IgD-negative memory B cell (primary cell): ENCODE measurements around the gene ANGPTL2. TPM values are rescaled to one million over a fixed set of nuclear protein-coding genes. Genes with fewer than 3 reads are reported as not detected.

Source experiments
- H3K27ac Mint-ChIP-seq, 3 donors: one replicate each; pipeline ENCODE4 v1.8.0; 2020 to 2022; ENCODE audit warnings: mild to moderate bottlenecking in 3 of 3, mixed read lengths in 3 of 3, moderate library complexity in 1 of 3
- H3K27me3 Mint-ChIP-seq: one replicate; pipeline ENCODE4 v1.8.0; 2021; ENCODE audit warnings: mixed read lengths
- H3K36me3 Mint-ChIP-seq: one replicate; pipeline ENCODE4 v1.8.0; 2020; ENCODE audit warnings: mild to moderate bottlenecking, mixed read lengths
- H3K4me1 Mint-ChIP-seq, 3 donors: one replicate each; pipeline ENCODE4 v1.8.0; 2020 to 2022; ENCODE audit warnings: mixed read lengths in 3 of 3, mild to moderate bottlenecking in 1 of 3
- H3K4me3 Mint-ChIP-seq, 4 donors: one replicate each; pipeline ENCODE4 v1.8.0; 2020 to 2022; ENCODE audit warnings: mild to moderate bottlenecking in 4 of 4, mixed read lengths in 4 of 4, moderate library complexity in 3 of 4
- H3K9me3 Mint-ChIP-seq, 3 donors: one replicate each; pipeline ENCODE4 v1.8.0; 2020 to 2021; ENCODE audit warnings: mixed read lengths in 3 of 3, mild to moderate bottlenecking in 1 of 3
- polyA plus RNA-seq: library from polyadenylated mRNA; unstranded; fragments of 300-500 nt; fragmentation: Illumina TruSeq; gene quantifications from one replicate; pipeline ENCODE4 v1.2.3, GENCODE V29; 2021

Gene ANGPTL2
- polyA plus RNA-seq, 1 donor from 2014 or later: 0.08 TPM

- Mint-ChIP-seq H3K27me3 (no peaks in the 10 kb centered on the region), H3K36me3 (peaks cover 10% of the 10 kb centered on the region), H3K4me3 (no peak overlapping the region), H3K27ac (no peak overlapping the region), H3K9me3 (no peaks in the 10 kb centered on the region), H3K4me1 (peaks cover 0 to 1% (median 0%) of the 10 kb centered on the region in 3 donors)
Measured at GRCh38 chr9:127135056-127135745, 12.8 kb upstream of the ANGPTL2 start.

GRCh38 chr9:127133739-127134167, 11.3 kb upstream of the ANGPTL2 start:
- Mint-ChIP-seq H3K27ac (no peak overlapping the region), H3K36me3 (peaks cover 10% of the 10 kb centered on the region), H3K27me3 (no peaks in the 10 kb centered on the region), H3K4me1 (peaks cover 0 to 1% (median 0%) of the 10 kb centered on the region in 3 donors), H3K9me3 (no peaks in the 10 kb centered on the region), H3K4me3 (no peak overlapping the region)

- H3K4me3 Mint-ChIP-seq: no peak overlapping the region
- H3K27me3 Mint-ChIP-seq: no peaks in the 10 kb centered on the region
- H3K4me1 Mint-ChIP-seq: peaks cover 0 to 1% (median 0%) of the 10 kb centered on the region in 3 donors
- peaks cover 12% of the 10 kb centered on the region for H3K36me3 Mint-ChIP-seq
- no peak overlapping the region for H3K27ac Mint-ChIP-seq
- no peaks in the 10 kb centered on the region for H3K9me3 Mint-ChIP-seq
Measured at GRCh38 chr9:127132921-127133647, 10.6 kb upstream of the ANGPTL2 start.

GRCh38 chr9:127132375-127132774, 9.9 kb upstream of the ANGPTL2 start:
- Mint-ChIP-seq H3K4me1 (peaks cover 0 to 1% (median 0%) of the 10 kb centered on the region in 3 donors), H3K9me3 (no peaks in the 10 kb centered on the region), H3K4me3 (no peak overlapping the region), H3K27ac (no peak overlapping the region), H3K27me3 (no peaks in the 10 kb centered on the region), H3K36me3 (peaks cover 14% of the 10 kb centered on the region)

GRCh38 chr9:127131871-127132270, 9.4 kb upstream of the ANGPTL2 start:
- H3K27me3 Mint-ChIP-seq: no peaks in the 10 kb centered on the region

GRCh38 chr9:127130661-127131538, 8.5 kb upstream of the ANGPTL2 start:
- H3K27ac Mint-ChIP-seq: no peak overlapping the region
- H3K4me3 Mint-ChIP-seq: no peak overlapping the region
- H3K36me3 Mint-ChIP-seq: peaks cover 13% of the 10 kb centered on the region
- H3K27me3 Mint-ChIP-seq: no peaks in the 10 kb centered on the region
- H3K9me3 Mint-ChIP-seq: no peaks in the 10 kb centered on the region
- H3K4me1 Mint-ChIP-seq: peaks cover 0 to 1% (median 0%) of the 10 kb centered on the region in 3 donors

More at GRCh38 chr9:127131871-127132270, 9.4 kb upstream of the ANGPTL2 start:
- peaks cover 0 to 1% (median 0%) of the 10 kb centered on the region in 3 donors for H3K4me1 Mint-ChIP-seq
- no peak overlapping the region for H3K4me3 Mint-ChIP-seq
- H3K9me3 Mint-ChIP-seq: no peaks in the 10 kb centered on the region
- no peak overlapping the region for H3K27ac Mint-ChIP-seq
- peaks cover 14% of the 10 kb centered on the region for H3K36me3 Mint-ChIP-seq

- Mint-ChIP-seq H3K36me3 (peaks cover 10% of the 10 kb centered on the region), H3K27me3 (peaks cover 3% of the 10 kb centered on the region), H3K4me1 (peaks cover 0 to 1% (median 0%) of the 10 kb centered on the region in 3 donors), H3K4me3 (no peak overlapping the region), H3K9me3 (no peaks in the 10 kb centered on the region), H3K27ac (no peak overlapping the region)
Measured at GRCh38 chr9:127130235-127130634, 7.8 kb upstream of the ANGPTL2 start.

- Mint-ChIP-seq H3K4me1 (peaks cover 0 to 1% (median 0%) of the 10 kb centered on the region in 3 donors), H3K27me3 (peaks cover 5% of the 10 kb centered on the region), H3K27ac (no peak overlapping the region), H3K9me3 (no peaks in the 10 kb centered on the region), H3K4me3 (no peak overlapping the region), H3K36me3 (peaks cover 10% of the 10 kb centered on the region)
Measured at GRCh38 chr9:127129718-127130085, 7.3 kb upstream of the ANGPTL2 start.

- no peak overlapping the region for H3K4me3 Mint-ChIP-seq
- H3K4me1 Mint-ChIP-seq: peaks cover 0 to 1% (median 0%) of the 10 kb centered on the region in 3 donors
- H3K27ac Mint-ChIP-seq: no peak overlapping the region
- H3K9me3 Mint-ChIP-seq: no peaks in the 10 kb centered on the region
- peaks cover 10% of the 10 kb centered on the region for H3K36me3 Mint-ChIP-seq
- H3K27me3 Mint-ChIP-seq: peaks cover 5% of the 10 kb centered on the region
Measured at GRCh38 chr9:127129073-127129717, 6.8 kb upstream of the ANGPTL2 start.

GRCh38 chr9:127128341-127129072, 6.1 kb upstream of the ANGPTL2 start:
- Mint-ChIP-seq H3K4me1 (no peaks in the 10 kb centered on the region), H3K27ac (no peak overlapping the region), H3K36me3 (peaks cover 11% of the 10 kb centered on the region), H3K9me3 (no peaks in the 10 kb centered on the region), H3K4me3 (no peak overlapping the region), H3K27me3 (peaks cover 5% of the 10 kb centered on the region)

- H3K4me3 Mint-ChIP-seq: no peak overlapping the region
- H3K27me3 Mint-ChIP-seq: peaks cover 9% of the 10 kb centered on the region
Measured at GRCh38 chr9:127126971-127127370, 4.5 kb upstream of the ANGPTL2 start.

GRCh38 chr9:127124792-127125191, 2.4 kb upstream of the ANGPTL2 start:
- Mint-ChIP-seq H3K27me3 (peaks cover 14% of the 10 kb centered on the region), H3K27ac (peak overlapping the region in 1 of 3 donors; percentile 82), H3K9me3 (no peaks in the 10 kb centered on the region), H3K4me3 (no peak overlapping the region), H3K36me3 (peaks cover 6% of the 10 kb centered on the region), H3K4me1 (peaks cover 0 to 7% (median 2%) of the 10 kb centered on the region in 3 donors)

More at GRCh38 chr9:127126971-127127370, 4.5 kb upstream of the ANGPTL2 start:
- Mint-ChIP-seq H3K4me1 (peaks cover 0 to 4% (median 0%) of the 10 kb centered on the region in 3 donors), H3K9me3 (no peaks in the 10 kb centered on the region), H3K36me3 (peaks cover 5% of the 10 kb centered on the region), H3K27ac (no peak overlapping the region)

- Mint-ChIP-seq H3K27ac (no peak overlapping the region), H3K4me1 (peaks cover 0 to 8% (median 3%) of the 10 kb centered on the region in 3 donors), H3K27me3 (peaks cover 14% of the 10 kb centered on the region), H3K9me3 (no peaks in the 10 kb centered on the region), H3K4me3 (no peak overlapping the region), H3K36me3 (peaks cover 7% of the 10 kb centered on the region)
Measured at GRCh38 chr9:127124111-127124531, 1.7 kb upstream of the ANGPTL2 start.
